GM18858 (cell line): ENCODE measurements around the gene AGBL1.

Experiments
- ATAC-seq: cut with Tn5 transposase; IDR thresholded peaks from one replicate; pipeline ENCODE4 v1.9.1; 2021; ENCODE audit not compliant: unreplicated experiment

Gene AGBL1

DNA sequence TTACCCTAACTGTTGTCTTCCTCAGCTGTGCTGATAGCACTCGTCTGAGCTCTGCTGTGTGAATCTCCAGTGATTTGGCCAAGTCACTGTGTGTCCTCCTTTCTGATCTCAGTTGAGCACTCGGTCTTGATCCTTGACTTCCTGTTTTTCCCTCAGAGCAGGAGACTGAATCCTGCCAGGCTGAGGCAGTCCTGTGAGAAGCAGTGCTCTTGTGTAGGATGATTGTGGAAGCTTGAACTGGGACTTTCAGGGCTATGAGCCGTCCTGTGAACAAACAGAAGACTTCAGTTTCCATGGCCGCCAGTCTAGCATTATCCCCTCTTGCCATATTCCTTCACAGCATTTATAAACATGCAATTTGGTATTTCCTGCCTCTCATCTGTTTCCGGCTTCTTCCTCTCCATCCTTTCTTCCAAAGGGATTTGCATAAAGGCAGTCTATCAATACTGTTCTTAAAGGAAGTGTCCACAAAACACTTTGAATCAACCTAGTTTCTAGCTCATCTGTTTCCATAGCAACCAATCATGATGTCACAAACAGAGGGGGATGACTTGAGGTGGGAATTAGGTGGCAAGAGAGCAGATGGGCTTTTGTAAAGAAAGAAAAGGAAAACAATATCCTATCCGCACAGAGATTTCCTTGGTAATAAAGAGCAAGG, 237.2 kb downstream of the AGBL1 start:
- ATAC-seq: no peak

DNA sequence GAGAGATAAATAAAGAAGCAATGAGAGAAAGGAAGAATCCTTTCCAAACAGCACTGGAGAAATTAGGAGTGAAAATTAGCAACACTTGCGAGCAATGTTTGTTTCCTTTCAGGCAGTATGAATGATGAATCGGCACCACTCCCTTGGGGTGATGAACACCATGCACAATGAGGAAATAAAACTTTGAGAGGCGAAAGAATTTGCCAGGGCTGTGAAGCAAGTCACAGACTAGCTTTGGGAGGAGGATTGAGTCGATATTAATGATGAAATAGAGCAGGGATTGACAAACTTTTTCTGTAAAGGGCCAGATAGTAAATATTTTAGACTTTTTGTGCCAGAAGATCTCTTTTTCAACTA, 237.7 kb downstream of the AGBL1 start:
- no peak for ATAC-seq

DNA sequence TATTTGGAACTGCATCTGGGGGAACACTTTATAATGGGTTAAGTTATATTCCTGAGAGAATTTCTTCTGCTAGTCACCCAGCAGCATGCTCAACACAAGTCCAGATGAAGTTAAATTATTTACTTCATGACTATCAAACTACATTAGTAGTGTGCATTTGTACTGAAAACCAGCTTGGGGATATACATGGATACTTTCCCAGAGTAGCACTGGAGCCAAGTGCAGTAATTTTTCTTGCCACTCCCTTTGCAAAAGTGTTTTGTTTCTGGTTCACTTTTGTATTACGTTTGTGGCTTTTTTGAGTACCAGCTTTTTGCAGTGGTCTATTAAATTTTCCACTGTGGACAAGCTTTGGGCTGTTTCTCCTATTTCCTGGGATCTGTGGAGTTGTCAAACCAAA, 243.0 kb downstream of the AGBL1 start:
- ATAC-seq: no peak

DNA sequence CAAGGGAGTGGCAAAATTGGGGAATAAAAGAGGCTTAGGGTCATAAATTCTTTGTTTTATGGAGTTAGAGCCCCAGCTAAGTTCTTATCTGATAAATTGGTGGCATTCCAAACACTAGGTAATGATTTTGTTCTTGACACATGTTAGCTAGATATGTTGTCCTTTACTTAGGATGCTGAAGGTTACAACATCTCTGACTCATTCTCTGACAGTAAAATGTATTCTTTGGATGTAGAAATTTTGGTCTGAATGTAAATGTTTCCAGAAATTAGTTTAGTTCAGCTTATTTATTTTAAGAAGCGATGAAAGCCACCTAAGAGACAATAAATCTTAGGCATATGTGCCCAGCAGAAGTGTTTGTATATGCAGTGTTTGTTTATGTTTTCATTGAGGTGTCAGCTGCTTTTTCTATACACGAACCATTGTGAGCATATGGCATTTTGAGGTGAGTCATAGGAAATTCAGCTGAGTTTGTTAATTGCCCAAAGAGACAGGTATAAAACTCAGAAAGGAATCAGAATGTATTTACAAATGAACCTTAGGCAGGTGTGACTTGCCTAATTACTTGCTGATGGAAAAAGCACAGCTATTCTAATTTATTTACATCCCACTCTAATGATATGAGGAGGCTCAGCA, 247.7 kb downstream of the AGBL1 start:
- no peak for ATAC-seq

DNA sequence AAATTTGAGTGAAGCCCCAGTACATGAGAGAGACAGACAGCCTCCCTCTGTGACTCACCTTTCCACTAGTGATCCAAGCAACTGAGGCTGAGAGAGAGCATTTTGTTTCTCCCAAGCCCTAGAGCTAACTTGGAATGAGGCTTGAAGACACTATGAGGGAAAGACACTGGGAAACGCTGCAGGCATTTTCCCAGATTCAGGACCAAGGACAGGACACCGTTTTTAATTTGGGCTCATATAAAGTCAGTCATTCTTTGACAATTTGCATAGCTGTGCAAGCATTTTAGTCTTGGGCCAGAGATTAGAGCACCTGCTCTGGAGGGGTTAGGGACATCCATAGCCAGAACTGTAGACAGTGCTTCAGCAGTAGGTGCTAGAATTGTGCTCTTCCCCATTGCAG, 249.0 kb downstream of the AGBL1 start:
- ATAC-seq: no peak

DNA sequence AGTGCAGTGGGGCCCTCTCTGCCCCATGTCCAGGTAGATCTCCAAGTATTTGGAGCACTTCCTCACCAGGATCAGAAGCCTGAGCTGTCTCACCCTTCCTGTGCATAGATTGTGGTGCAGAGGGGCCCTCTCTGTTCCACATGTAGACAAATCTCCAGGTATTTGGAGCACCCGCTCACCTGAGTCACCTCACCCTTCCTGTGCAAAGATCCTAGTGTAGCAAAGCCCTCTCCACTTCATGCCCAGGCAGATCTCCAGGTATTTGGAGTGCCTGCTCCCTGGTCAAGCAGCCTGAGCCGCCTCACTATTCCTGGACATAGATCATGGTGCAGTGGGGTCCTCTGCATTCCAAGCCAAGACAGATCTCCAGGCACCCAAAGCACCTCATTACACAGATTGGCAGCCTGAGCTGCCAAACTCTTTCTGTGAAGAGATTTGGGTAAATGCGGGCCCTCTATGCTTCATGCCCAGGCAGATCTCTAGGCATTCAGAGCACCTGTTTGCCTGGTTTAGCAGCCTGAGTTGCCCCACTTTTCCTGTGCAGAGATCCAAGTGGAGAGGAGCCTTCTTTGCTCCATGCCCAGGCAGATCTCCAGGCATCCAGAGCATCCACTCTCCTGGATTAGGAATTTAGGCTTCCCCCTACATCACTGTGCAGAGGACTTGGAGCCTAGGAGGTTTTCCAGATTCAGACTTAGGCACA, 249.8 kb downstream of the AGBL1 start:
- no peak for ATAC-seq

DNA sequence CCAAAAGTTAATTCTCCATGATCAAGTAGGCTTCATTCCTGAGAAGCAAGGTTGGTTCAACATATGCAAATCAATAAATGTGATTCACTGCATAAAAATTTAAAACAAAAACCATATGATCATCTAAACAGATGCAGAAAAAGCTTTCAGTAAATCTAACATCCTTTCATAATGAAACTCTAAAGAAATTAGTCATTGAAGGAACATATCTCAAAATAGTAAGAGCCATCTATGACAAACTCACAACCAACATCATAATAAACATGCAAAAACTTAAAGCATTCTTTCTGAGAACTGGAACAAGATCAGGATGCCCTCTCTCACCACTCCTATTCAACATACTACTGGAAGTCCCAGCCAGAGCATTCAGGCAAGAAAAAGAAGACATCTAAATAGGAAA, 254.1 kb downstream of the AGBL1 start:
- no peak for ATAC-seq

DNA sequence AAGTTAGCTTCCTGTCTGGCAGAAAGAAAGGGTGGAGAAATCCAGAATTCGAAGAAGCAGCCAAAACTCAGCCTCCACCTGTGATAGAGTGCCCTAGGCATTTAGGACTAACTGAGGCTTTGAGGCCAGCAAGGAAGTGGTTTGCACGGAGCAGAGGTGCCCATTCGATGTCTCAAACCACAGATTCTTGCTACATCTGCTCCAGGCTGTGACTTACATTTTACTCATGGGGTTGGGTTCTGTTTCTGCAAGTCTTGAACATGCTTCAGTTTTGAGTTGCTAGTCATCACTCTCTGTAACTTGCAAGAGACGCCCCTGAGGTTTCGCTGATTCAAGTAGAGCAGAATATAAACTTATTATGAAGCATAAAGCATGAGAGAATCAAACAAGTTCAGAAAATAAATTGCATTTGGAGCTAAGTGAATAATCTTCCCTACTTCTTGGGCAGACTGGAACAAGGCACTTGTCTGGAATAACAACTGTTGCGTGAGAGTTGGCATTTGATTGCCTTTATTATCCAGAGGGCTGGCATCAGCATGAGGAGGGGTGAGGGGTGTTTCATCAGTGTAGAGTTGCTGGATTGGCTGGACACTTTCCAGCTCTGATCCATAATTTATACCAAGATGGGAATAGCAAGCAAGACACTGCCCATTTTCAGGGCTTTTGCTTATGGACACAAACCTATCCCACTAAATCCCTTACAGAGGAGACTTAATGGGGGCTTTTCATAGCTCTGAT, 256.5 kb downstream of the AGBL1 start:
- ATAC-seq: no peak

DNA sequence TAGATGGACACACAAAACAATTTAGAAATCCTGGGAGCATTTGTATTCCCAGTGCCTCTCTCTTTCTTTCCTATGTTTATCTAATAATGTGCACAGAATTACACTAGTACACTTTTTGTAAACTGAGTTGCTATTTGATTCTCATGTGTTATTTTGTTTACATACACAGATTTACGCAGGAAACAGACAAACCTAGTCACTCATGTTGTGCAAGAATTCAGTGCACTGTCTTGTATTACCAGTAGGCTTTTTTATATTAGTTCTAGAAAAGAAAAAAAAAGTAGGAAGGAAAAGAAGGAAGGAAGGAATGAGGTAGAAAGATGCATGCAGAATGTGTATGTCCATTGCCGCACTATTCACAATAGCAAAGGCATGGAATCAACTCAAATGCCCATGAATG, 257.4 kb downstream of the AGBL1 start:
- ATAC-seq: no peak

DNA sequence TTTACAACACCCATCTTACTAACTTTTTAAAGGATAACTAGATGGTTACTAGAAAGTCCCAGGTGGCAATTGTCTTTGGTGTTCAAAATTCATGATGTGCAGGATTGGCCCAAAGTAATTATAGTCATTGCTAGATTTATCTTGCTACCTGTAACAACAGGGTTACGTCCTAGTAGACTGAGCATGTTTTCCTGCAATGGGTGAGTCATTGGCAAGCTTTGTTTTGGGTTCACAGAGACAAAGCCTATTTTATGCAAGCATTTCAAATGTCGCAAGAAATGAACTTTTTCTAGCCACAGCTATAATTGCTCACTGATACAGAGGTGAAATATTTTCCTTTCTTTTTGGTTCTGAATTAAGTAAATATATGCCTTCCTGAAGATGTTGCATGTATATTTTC, 267.6 kb downstream of the AGBL1 start:
- ATAC-seq: no peak

DNA sequence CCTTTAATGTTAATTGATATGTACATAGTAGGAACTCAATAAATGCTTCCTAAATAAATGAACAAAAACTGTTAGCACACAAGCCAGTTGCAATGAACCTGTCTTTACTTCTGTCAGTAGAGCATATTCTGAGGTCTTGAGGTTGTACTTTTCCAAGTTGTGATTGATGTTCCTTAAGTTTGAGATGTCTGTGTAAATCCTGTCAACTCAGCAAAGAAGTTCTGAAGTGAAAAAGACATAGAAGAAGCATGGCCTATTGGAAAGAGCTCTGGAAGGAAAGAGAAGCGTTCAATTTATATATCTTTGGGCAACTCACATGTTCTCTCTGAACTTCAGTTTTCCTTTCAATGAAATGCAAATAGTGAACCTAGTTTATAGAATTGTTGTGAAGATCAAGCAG, 269.9 kb downstream of the AGBL1 start:
- ATAC-seq: no peak

DNA sequence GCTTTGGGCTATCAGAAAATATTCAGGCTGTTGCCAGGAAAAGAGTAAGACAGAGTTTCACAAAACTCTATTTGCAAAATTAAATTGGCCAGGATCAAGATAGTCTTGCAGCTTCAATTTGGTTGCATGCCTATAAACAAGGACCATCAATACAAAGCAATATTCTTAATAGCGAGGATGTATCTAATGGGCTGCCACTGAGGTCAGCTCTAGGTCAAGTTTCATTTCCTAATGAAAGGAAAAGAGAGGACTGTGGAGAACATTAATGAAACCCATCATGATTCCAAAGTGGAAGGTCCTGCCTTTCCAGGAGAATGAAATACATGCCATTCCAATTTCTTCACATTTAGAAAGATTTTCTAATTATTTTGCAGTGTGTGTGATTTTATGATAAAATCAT, 273.5 kb downstream of the AGBL1 start:
- no peak for ATAC-seq

DNA sequence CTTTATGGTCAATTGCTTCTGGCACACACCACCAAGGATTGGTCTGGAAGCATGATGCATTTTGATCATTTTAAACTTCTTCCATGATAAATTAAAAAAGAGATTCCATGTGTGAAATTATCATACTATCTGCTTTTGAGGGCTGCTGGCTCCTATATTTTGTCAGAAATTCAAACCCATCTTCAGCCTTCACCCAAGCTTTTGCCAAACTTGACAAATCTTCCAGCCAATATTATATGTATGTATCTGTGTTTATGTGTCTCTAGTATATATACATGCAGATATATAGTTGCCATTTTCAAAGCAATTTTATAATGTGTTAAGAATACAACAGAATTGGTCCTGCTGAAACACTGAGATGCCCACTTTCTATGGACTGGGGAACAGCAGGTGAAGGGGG, 275.7 kb downstream of the AGBL1 start:
- ATAC-seq: no peak

DNA sequence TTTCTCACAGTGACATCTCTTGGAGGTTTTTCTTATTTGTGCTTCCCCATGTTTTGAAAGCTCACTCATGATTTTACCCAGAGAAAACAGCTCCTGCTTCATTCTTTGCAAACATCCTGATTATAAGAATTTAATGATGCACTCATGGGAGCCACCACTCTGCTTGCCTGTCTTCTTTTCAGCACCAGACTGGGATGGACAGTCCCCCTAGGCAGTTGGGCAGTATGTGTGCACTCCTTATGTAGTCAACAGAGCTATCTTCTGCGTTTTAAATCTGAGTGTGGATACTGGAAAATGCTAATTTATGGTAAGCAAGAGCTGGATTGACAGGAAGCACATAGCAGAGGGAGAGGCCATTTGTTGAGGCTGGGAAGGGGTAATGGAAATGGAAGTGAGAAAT, 276.1 kb downstream of the AGBL1 start:
- ATAC-seq: no peak

DNA sequence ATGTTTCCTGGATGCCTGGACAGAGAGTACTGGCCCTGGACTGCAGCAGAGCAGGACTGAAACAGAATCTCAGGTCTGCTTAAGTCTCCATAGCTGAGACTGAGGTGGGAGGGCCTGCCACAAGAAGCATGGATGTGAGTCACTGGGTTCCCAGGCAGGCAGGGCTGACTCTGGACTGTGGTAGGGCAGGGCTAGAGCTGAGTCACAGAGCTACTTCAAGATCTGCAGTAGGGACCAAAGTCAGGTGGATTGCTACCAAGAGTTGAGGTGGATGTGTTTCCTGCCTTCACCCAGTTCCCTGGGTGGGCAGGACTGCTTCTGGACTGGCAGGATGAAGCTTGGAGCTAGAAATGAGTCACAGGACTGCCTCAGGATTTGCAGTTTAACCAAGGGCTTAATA, 282.9 kb downstream of the AGBL1 start:
- no peak for ATAC-seq

DNA sequence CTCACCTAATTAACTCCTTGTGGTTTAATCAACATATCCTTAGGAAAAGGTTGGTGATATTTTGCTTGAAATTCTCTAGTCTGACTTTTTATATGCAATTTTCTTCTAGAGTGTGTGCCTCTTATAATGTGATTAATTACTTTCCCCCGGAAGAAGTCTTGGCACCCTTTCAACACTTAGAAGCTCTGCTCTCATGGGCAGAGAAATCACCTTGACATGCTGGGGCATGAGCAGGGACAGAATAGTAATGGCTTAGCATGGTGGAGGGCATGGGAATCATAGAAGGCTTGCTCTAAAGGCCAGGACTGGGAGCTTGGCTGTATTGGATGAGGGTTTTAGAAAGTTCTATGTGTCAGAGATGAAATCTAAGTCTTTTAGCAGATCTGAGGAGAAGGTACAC, 293.5 kb downstream of the AGBL1 start:
- ATAC-seq: no peak

DNA sequence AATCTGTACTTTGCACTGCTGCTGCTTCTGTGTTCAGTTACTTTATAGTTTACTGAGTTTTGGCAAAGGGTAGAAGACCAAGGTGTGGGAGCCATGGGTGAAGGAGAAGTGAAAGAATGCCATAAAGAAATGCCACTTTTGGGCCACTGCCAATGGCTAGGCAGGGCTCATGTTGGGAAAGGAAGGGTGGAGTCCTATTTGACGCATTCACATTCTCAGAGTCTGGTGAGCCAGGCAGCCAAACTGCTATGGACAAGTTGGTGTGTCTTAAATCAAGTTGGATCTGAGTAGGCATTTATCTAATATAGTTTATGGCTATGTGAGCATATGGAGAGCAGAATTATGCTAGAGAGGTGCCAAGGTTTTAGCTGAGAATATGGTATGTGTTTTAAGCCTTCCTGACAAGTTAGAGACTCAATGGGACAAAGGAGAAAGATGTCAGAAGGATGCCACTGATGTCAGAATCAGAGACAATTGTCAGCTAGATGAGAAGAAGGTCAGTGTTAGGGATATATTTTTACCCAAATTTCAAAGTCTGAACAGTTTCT, 296.1 kb downstream of the AGBL1 start:
- ATAC-seq: no peak

DNA sequence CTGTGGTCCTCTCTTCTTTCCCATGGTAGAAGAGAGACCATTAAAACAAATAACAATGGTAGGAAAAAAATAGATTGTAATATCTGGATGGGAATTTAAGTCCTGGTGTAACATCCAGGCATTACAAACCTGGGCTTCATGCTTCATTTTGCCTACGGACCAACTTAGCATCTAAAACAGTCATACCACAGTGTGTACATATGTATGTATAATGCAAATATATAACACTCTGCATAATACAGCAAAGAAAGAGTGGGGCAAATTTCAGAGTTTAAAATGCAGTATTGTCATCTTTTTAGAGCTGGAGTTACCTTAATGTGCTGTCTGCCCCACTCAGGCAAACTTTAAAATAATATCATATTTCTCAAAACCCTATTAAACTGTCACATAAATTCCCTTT, 298.2 kb downstream of the AGBL1 start:
- ATAC-seq: no peak

DNA sequence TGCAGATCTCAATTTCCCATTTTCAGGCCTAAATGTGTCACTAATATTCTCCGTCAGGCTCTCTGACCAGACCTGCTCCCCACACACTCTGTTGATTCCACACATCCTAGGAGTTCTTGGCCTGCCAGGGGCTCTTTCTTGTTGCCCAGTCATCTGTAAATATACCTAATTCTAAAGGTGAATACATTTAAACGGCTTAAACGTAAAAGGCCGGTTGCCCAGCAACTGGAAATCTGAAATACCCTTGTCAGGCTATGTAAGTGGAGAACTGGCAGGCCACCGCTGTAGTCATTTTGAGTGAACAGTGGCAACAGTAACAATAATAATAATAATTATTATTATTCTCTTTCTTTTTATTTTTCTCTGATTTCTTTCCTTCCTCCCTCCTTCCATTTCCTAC, 302.7 kb downstream of the AGBL1 start:
- ATAC-seq: no peak

DNA sequence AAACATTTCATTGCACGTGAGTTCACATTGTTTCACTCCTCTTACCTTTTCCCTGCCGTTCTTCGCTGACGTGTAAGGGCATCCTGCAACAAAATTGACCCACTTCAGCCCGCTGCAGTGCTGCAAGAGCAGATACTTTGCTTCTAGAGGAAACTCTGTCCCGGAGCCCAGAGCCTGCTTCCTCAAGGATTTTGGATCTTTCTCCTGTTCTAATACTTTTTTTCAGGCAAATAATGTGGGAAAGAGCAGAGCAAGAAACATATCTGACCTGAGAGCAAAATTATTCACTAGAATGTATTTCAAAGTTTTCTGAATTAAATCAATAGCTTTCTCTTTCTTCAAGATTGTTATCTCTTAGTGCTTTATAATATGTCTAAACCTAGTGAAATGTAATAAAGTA, 303.9 kb downstream of the AGBL1 start:
- ATAC-seq: no peak

DNA sequence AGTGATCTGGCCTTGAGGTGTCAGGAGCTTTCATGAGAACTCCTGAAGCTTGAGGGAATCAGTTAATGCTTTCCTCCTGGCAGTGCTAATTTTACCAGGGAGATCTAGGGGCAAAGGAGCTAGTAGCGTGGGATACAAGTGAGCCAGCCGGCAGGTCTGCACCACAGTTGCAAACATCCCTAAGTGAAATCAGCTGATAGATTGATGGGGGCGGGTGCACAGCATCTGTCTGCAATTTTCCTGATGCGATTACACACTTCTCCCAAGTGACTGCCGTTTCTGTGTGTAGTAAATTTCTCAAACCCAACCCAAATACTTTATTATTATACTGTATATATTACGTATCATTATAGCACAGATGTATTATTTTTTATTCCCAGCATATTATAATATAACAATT, 304.5 kb downstream of the AGBL1 start:
- no peak for ATAC-seq

DNA sequence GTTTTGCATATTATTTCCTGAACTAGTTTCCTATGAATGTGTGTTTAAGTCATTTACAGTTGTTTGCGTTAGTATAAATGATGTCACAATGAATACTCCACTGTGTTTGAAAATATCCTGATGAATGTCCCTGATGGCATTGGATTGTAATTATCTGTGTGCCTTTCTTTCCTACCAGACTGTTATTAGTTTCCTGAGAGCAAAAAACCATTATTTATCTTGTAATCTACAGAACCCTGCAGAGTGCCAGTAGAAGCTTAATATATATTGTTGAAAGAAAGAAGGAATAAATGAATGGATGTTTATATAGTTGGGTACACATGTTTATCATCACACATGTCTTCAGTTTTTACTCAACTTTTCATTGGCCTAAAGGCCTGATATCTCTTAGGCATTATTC, 312.6 kb downstream of the AGBL1 start:
- ATAC-seq: no peak
